RWPE2 (cell line): ENCODE data around the gene EFNA4.

Experiments used
- ATAC-seq: fragments of 200-7000 bp; cut with Tn5 transposase; 3 replicates; pipeline ENCODE4 v1.9.1; 2021; ENCODE audit warnings: low read depth
- DNase-seq: peaks from one replicate; pipeline ENCODE4 v3.0.0-alpha.2; 2020; ENCODE audit warnings: low spot score
- H3K27ac ChIP-seq: fragments of 450-650 bp; 2 replicates; pipeline ENCODE4 v1.5.1; 2017; ENCODE audit warnings: mild to moderate bottlenecking; ENCODE audit not compliant: poor library complexity, severe bottlenecking
- H3K27me3 ChIP-seq: fragments of 250-450 bp; sonication (Bioruptor Pico); 2 replicates; pipeline ENCODE4 v1.5.1; 2021; ENCODE audit warnings: mild to moderate bottlenecking, moderate library complexity; ENCODE audit not compliant: insufficient read depth, poor library complexity, severe bottlenecking
- H3K36me3 ChIP-seq: fragments of 250-450 bp; sonication (Bioruptor Pico); 2 replicates; pipeline ENCODE4 v1.5.1; 2020; ENCODE audit warnings: low read depth, mild to moderate bottlenecking, moderate library complexity
- H3K4me1 ChIP-seq: fragments of 250-450 bp; sonication (Bioruptor Pico); 2 replicates; pipeline ENCODE4 v1.5.1; 2021; ENCODE audit warnings: mild to moderate bottlenecking, moderate library complexity; ENCODE audit not compliant: insufficient read depth, poor library complexity, severe bottlenecking
- H3K4me3 ChIP-seq: fragments of 250-450 bp; sonication (Bioruptor Pico); 2 replicates; pipeline ENCODE4 v1.5.1; 2021; ENCODE audit warnings: mild to moderate bottlenecking, moderate library complexity; ENCODE audit not compliant: severe bottlenecking
- H3K9me3 ChIP-seq: fragments of 250-450 bp; sonication (Bioruptor Pico); 2 replicates; pipeline ENCODE4 v1.5.1; 2021; ENCODE audit warnings: mild to moderate bottlenecking, moderate library complexity; ENCODE audit not compliant: severe bottlenecking
- TF ChIP-seq, protein P1 (sequence below): fragments of 450-650 bp; IDR thresholded peaks from one replicate; pipeline ENCODE4 v1.5.1; 2017; ENCODE audit warnings: mild to moderate bottlenecking, moderate library complexity; ENCODE audit not compliant: poor library complexity, severe bottlenecking

Gene EFNA4

DNA sequence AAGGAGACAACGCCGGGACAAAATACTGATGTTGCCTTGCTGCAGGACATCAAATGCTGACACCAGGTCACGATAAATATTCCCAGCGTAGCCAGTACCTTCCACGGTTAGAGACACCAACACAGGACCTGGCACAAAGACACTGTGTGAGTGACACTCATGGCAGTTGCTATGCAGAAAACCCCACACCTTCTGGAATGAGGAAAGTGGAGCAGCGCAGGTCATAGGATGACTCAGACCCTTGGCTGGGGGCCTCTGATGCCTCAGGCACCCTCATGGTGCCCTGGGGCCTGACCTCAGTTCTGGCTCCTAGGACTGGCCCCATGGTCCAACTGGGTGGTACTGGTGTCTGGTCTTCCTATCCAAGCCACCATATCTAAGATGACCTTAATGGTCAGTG is 37.0 kb upstream of the EFNA4 start:
- DNase-seq (peak; percentile 61), ATAC-seq (peak; percentile 64)
- Histone ChIP-seq H3K4me3 (no peak overlapping the region), H3K4me1 (peaks cover 21% of the 10 kb centered on the region), H3K9me3 (no peaks in the 10 kb centered on the region), H3K27ac (no peak overlapping the region), H3K27me3 (no peaks in the 10 kb centered on the region), H3K36me3 (no peaks in the 10 kb centered on the region)
- TF ChIP-seq, protein P1, sequence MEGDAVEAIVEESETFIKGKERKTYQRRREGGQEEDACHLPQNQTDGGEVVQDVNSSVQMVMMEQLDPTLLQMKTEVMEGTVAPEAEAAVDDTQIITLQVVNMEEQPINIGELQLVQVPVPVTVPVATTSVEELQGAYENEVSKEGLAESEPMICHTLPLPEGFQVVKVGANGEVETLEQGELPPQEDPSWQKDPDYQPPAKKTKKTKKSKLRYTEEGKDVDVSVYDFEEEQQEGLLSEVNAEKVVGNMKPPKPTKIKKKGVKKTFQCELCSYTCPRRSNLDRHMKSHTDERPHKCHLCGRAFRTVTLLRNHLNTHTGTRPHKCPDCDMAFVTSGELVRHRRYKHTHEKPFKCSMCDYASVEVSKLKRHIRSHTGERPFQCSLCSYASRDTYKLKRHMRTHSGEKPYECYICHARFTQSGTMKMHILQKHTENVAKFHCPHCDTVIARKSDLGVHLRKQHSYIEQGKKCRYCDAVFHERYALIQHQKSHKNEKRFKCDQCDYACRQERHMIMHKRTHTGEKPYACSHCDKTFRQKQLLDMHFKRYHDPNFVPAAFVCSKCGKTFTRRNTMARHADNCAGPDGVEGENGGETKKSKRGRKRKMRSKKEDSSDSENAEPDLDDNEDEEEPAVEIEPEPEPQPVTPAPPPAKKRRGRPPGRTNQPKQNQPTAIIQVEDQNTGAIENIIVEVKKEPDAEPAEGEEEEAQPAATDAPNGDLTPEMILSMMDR, result no peak

DNA sequence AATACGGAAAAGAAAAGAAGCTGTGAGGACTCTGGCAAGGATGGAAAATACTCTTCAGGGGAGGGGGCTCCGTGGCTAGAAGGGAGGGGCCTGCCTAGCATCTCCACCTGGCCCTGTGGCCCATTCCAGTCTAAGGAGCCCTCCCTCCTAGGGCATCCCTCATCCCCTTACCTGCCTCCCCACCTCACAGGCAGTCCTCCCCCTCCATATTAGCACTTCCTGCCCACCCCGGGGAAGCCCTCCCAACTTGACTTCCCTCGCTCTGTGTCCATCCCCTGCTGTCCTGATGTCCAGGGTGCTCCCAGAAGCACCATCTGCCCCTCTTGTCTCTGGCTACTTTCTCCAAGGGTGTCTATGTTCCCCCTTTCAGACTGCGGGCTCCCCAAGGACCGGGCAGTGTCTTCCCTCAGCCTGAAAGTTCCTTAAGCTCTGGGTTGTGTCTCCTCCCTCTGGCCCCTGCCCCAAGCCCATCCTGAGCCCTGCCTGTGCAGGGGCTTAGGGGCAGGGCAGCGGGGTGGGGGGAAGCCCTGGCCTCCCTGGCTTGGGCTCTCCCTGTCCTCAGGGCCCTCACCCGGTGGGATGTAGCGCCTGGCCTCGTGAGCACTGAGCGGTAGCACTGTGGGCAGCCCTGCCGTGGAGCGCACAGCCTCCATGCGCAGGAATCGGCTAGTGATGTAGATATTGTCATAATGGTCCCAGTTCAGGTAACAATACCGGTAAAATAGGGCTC is 33.9 kb upstream of the EFNA4 start:
- H3K4me1 ChIP-seq, result peaks cover 7% of the 10 kb centered on the region
- ATAC-seq, result 0 out of 3 replicates have a peak, but pooled peaks have one; percentile 7

DNA sequence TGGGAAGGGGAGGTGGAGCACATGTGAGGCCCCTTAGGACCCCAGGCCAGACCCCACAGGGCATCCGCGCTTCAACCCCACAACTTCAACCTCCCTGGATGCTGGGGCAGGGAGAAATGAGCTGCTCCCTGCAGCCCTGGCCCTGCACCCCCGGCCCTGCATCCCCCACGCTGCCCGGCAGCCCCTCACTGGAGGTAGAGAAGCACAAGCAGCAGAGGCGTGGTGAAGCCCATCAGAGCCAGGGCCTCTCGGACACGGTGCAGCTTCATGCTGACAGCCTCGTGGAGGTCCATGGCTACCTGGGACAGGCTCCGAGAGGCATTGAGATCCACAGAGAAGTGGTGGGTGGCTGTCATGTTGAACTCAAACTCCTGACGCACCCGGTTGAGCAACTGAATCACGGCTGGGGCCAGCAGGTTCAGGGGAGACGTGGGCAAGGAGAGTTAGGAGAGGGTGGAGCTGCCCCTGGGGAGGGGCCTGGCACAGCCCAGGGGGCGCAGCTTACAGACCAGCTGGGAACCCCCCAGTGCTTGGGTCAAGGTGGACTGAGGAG is 33.2 kb upstream of the EFNA4 start:
- no peak for ATAC-seq
- H3K4me1 ChIP-seq, result peaks cover 7% of the 10 kb centered on the region
- no peak overlapping the region for H3K4me3 ChIP-seq
- no peaks in the 10 kb centered on the region for H3K27me3 ChIP-seq
- TF ChIP-seq, protein P1, result no peak
- H3K9me3 ChIP-seq, result no peaks in the 10 kb centered on the region
- no peaks in the 10 kb centered on the region for H3K36me3 ChIP-seq
- no peak overlapping the region for H3K27ac ChIP-seq
- DNase-seq, result no peak

More for the DNA sequence above, 33.9 kb upstream of the EFNA4 start:
- Histone ChIP-seq H3K9me3 (no peaks in the 10 kb centered on the region), H3K27me3 (no peaks in the 10 kb centered on the region), H3K27ac (no peak overlapping the region), H3K36me3 (no peaks in the 10 kb centered on the region), H3K4me3 (no peak overlapping the region)
- DNase-seq, result no peak
- TF ChIP-seq, protein P1, result no peak

DNA sequence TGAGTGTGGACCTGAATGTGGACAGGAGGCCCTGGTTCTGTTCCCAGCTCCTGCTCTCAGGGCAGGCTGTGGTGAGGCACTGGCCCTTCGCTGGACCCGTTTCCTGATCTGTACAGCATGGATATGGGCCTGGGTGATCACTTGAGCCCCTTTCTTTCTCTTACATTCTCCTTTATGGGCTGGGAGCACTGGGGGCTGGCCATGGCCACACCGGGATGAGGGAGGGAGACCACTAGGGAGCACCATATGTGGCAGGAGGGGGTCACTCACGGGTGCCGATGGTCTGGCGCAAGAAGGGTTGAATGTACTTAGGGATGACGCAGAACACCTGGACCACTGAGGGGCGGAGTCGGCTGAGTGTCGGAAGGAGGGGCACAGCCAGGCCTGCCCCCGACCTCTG is 32.6 kb upstream of the EFNA4 start:
- H3K4me1 ChIP-seq, result peaks cover 7% of the 10 kb centered on the region

More for the DNA sequence above, 32.6 kb upstream of the EFNA4 start:
- H3K36me3 ChIP-seq, result no peaks in the 10 kb centered on the region
- no peak overlapping the region for H3K27ac ChIP-seq
- H3K4me3 ChIP-seq, result no peak overlapping the region
- no peaks in the 10 kb centered on the region for H3K27me3 ChIP-seq
- TF ChIP-seq, protein P1, result no peak
- DNase-seq, result no peak
- no peaks in the 10 kb centered on the region for H3K9me3 ChIP-seq
- ATAC-seq, result no peak
